Type B pancreatic cell (in vitro differentiated cells): Measurements from ENCODE around the gene TPTE2. TPM values are rescaled to one million over a fixed set of nuclear protein-coding genes. Genes with fewer than 3 reads are reported as not detected.
"Not testable (repeated sequence)": the region's sequence is repeated elsewhere in the genome, so short reads cannot be mapped to it uniquely, and the experiment has no call there.

Experiments
- DNase-seq: peaks from one replicate; pipeline ENCODE4 v3.0.0; 2021; ENCODE audit warnings: mixed read lengths; ENCODE audit not compliant: unreplicated experiment; ENCODE audit errors: extremely low spot score
- H3K27ac Mint-ChIP-seq: 2 replicates; pipeline ENCODE4 v1.8.0; 2021; ENCODE audit warnings: mild to moderate bottlenecking, mixed read lengths
- H3K27me3 Mint-ChIP-seq: 2 replicates; pipeline ENCODE4 v1.8.0; 2021; ENCODE audit warnings: mixed read lengths
- H3K36me3 Mint-ChIP-seq: 2 replicates; pipeline ENCODE4 v1.8.0; 2021; ENCODE audit warnings: mixed read lengths
- H3K4me1 Mint-ChIP-seq: one replicate; pipeline ENCODE4 v1.8.0; 2021; ENCODE audit warnings: mixed read lengths; ENCODE audit not compliant: unreplicated experiment
- H3K4me3 Mint-ChIP-seq: 2 replicates; pipeline ENCODE4 v1.8.0; 2021; ENCODE audit warnings: mild to moderate bottlenecking, mixed read lengths
- H3K9me3 Mint-ChIP-seq: 2 replicates; pipeline ENCODE4 v1.8.0; 2021; ENCODE audit warnings: mixed read lengths
- CTCF ChIP-seq: fragments of 200-600 bp; sonication (generic); conservative IDR thresholded peaks from 2 replicates; pipeline ENCODE4 v1.5.0; 2021; ENCODE audit warnings: antibody characterized with exemption, mild to moderate bottlenecking
- long read RNA-seq: library from polyadenylated mRNA; unstranded; transcript quantifications from one replicate; pipeline ENCODE4 v2.0.0, GENCODE V29; 2020
- total RNA-seq: library from RNA; stranded (reverse); gene quantifications from 2 replicates; pipeline ENCODE4 v1.2.1, GENCODE V29; 2021; ENCODE audit warnings: low replicate concordance

TPTE2 gene
- total RNA-seq = not detected in 2 replicates
- long read RNA-seq = 0 reads

- not testable (repeated sequence) for H3K9me3 Mint-ChIP-seq, H3K4me1 Mint-ChIP-seq, H3K4me3 Mint-ChIP-seq, H3K27me3 Mint-ChIP-seq, H3K27ac Mint-ChIP-seq, H3K36me3 Mint-ChIP-seq, DNase-seq
Observed at GRCh38 chr13:19561127-19561582, at the start of gene TPTE2. Gene TPTE2 (minus strand): TSS chr13:19561532. CDS start chr13:19503234, 58,298 bp downstream.

GRCh38 chr13:19607523-19608078 lies 46.3 kb upstream of the TPTE2 start:
- no peak for DNase-seq
- H3K9me3 Mint-ChIP-seq = peaks cover 18% of the 10 kb centered on the region
- H3K4me3 Mint-ChIP-seq = no peak overlapping the region
- H3K27ac Mint-ChIP-seq = no peak overlapping the region
- H3K4me1 Mint-ChIP-seq = peaks cover 3% of the 10 kb centered on the region
- H3K27me3 Mint-ChIP-seq = peaks cover 4% of the 10 kb centered on the region
- peaks cover 24% of the 10 kb centered on the region for H3K36me3 Mint-ChIP-seq
- TF ChIP-seq CTCF = no peak

GRCh38 chr13:19606737-19607136 lies 45.4 kb upstream of the TPTE2 start:
- TF ChIP-seq CTCF = no peak
- H3K9me3 Mint-ChIP-seq = peaks cover 18% of the 10 kb centered on the region
- DNase-seq = no peak
- H3K27ac Mint-ChIP-seq = no peak overlapping the region
- H3K4me3 Mint-ChIP-seq = no peak overlapping the region
- H3K4me1 Mint-ChIP-seq = peaks cover 3% of the 10 kb centered on the region
- H3K36me3 Mint-ChIP-seq = peaks cover 24% of the 10 kb centered on the region
- peaks cover 5% of the 10 kb centered on the region for H3K27me3 Mint-ChIP-seq

- peaks cover 18% of the 10 kb centered on the region for H3K9me3 Mint-ChIP-seq
Observed at GRCh38 chr13:19606152-19606551, 44.8 kb upstream of the TPTE2 start.

GRCh38 chr13:19605161-19605955 lies 44.0 kb upstream of the TPTE2 start:
- DNase-seq = no peak
- Mint-ChIP-seq H3K9me3 (peaks cover 18% of the 10 kb centered on the region), H3K27me3 (peaks cover 5% of the 10 kb centered on the region), H3K4me1 (peaks cover 3% of the 10 kb centered on the region), H3K27ac (no peak overlapping the region), H3K4me3 (peak overlapping the region; percentile 16), H3K36me3 (peaks cover 24% of the 10 kb centered on the region)
- TF ChIP-seq CTCF = no peak

More at GRCh38 chr13:19606152-19606551, 44.8 kb upstream of the TPTE2 start:
- no peak for TF ChIP-seq CTCF
- Mint-ChIP-seq H3K27ac (no peak overlapping the region), H3K36me3 (peaks cover 24% of the 10 kb centered on the region), H3K4me3 (no peak overlapping the region), H3K27me3 (peaks cover 5% of the 10 kb centered on the region), H3K4me1 (peaks cover 3% of the 10 kb centered on the region)
- DNase-seq = no peak

GRCh38 chr13:19604306-19604705 lies 43.0 kb upstream of the TPTE2 start:
- Mint-ChIP-seq H3K27me3 (peaks cover 5% of the 10 kb centered on the region), H3K9me3 (peaks cover 15% of the 10 kb centered on the region), H3K4me3 (no peak overlapping the region), H3K36me3 (peaks cover 24% of the 10 kb centered on the region), H3K4me1 (peaks cover 3% of the 10 kb centered on the region), H3K27ac (no peak overlapping the region)
- no peak for DNase-seq
- TF ChIP-seq CTCF = no peak
